OCI-LY1 (cell line): ENCODE measurements around the gene GAS2L2.

ENCODE experiments used
- H2AFZ ChIP-seq: fragments of 200-600 bp; sonication (generic), shearing (Covaris generic); 2 replicates; pipeline ENCODE4 v1.6.0; 2014; ENCODE audit warnings: antibody characterized with exemption, mild to moderate bottlenecking, low read length
- H3F3A ChIP-seq: fragments of 200-600 bp; sonication (generic), shearing (Covaris generic); 2 replicates; pipeline ENCODE4 v1.6.0; 2014; ENCODE audit warnings: mild to moderate bottlenecking, antibody characterized with exemption, low read length, moderate library complexity; ENCODE audit not compliant: insufficient read depth
- H3K27ac ChIP-seq: fragments of 200-600 bp; sonication (generic); 2 replicates; pipeline ENCODE4 v1.5.1; 2014; ENCODE audit warnings: low read length, mixed run types, mild to moderate bottlenecking, low read depth; ENCODE audit not compliant: poor library complexity, severe bottlenecking
- H3K27me3 ChIP-seq: fragments of 200-600 bp; sonication (generic); 2 replicates; pipeline ENCODE4 v1.6.0; 2014; ENCODE audit warnings: antibody characterized with exemption, mild to moderate bottlenecking, low read length, moderate library complexity; ENCODE audit not compliant: insufficient read depth
- H3K36me3 ChIP-seq: fragments of 200-600 bp; sonication (generic); 2 replicates; pipeline ENCODE4 v1.6.1; 2014; ENCODE audit warnings: mild to moderate bottlenecking, antibody characterized with exemption, low read length, moderate library complexity, mixed read lengths; ENCODE audit not compliant: insufficient read depth
- H3K4me1 ChIP-seq: fragments of 200-600 bp; sonication (generic); 2 replicates; pipeline ENCODE4 v1.5.1; 2014; ENCODE audit warnings: mild to moderate bottlenecking, low read length, moderate library complexity; ENCODE audit not compliant: insufficient read depth, severe bottlenecking
- H3K4me2 ChIP-seq: fragments of 200-600 bp; sonication (generic), shearing (Covaris generic); 2 replicates; pipeline ENCODE4 v1.6.1; 2014; ENCODE audit warnings: low read length
- H3K4me3 ChIP-seq: fragments of 200-600 bp; sonication (generic); 2 replicates; pipeline ENCODE4 v1.5.1; 2014; ENCODE audit warnings: low read length, low read depth, mild to moderate bottlenecking, mixed read lengths; ENCODE audit not compliant: poor library complexity, severe bottlenecking
- H3K79me2 ChIP-seq: fragments of 200-600 bp; shearing (Covaris generic); 2 replicates; pipeline ENCODE4 v1.6.1; 2016; ENCODE audit warnings: mixed run types, low read length, mixed read lengths; ENCODE audit not compliant: insufficient read depth
- H3K9ac ChIP-seq: fragments of 200-600 bp; sonication (generic), shearing (Covaris generic); 2 replicates; pipeline ENCODE4 v1.6.1; 2014; ENCODE audit warnings: mild to moderate bottlenecking, low read length, mixed read lengths
- H3K9me2 ChIP-seq: fragments of 200-600 bp; sonication (generic), shearing (Covaris generic); 2 replicates; pipeline ENCODE4 v1.6.1; 2014; ENCODE audit warnings: low read depth, mild to moderate bottlenecking, low read length, mixed read lengths
- H3K9me3 ChIP-seq: fragments of 200-600 bp; shearing (Covaris generic); 2 replicates; pipeline ENCODE4 v1.6.1; 2014; ENCODE audit warnings: low read length, mixed read lengths
- H4K20me1 ChIP-seq: fragments of 200-600 bp; sonication (generic), shearing (Covaris generic); 2 replicates; pipeline ENCODE4 v1.6.0; 2016; ENCODE audit warnings: mild to moderate bottlenecking, low read length; ENCODE audit not compliant: insufficient read depth
- EZH2 ChIP-seq: fragments of 200-600 bp; sonication (generic), shearing (Covaris generic); IDR thresholded peaks from 2 replicates; pipeline ENCODE4 v1.8.0; 2017; ENCODE audit warnings: borderline replicate concordance, mixed run types, mild to moderate bottlenecking, antibody characterized with exemption, low read length, moderate library complexity, mixed read lengths
- TF ChIP-seq, protein P1 (sequence below): fragments of 200-600 bp; sonication (generic), shearing (Covaris generic); IDR thresholded peaks from 2 replicates; pipeline ENCODE4 v1.5.1; 2017; ENCODE audit warnings: mild to moderate bottlenecking, antibody characterized with exemption, low read length, moderate library complexity, mixed read lengths

GAS2L2 gene

DNA sequence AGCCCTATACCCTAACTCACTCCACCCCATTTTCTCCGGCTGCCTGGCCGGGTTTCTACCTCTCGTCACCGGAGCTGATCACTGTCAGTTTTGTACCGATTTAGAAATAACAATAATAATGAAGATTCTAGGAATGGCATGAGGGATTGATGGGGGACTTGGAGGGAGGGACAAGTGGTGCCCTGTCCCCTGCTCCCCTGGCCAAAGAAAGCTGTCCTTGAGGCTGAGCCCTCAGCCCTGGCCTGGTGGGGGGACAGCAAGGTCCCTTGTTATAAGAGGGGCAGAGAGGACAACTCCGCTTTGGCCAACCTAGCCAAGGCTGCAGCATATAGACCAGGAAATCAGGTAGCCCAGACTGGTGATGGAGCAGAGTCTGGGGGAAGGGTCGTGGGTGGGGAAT, 10.5 kb downstream of the GAS2L2 start:
- no peaks in the 10 kb centered on the region for H4K20me1 ChIP-seq
- TF ChIP-seq, protein P1, sequence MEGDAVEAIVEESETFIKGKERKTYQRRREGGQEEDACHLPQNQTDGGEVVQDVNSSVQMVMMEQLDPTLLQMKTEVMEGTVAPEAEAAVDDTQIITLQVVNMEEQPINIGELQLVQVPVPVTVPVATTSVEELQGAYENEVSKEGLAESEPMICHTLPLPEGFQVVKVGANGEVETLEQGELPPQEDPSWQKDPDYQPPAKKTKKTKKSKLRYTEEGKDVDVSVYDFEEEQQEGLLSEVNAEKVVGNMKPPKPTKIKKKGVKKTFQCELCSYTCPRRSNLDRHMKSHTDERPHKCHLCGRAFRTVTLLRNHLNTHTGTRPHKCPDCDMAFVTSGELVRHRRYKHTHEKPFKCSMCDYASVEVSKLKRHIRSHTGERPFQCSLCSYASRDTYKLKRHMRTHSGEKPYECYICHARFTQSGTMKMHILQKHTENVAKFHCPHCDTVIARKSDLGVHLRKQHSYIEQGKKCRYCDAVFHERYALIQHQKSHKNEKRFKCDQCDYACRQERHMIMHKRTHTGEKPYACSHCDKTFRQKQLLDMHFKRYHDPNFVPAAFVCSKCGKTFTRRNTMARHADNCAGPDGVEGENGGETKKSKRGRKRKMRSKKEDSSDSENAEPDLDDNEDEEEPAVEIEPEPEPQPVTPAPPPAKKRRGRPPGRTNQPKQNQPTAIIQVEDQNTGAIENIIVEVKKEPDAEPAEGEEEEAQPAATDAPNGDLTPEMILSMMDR, result no peak
- no peak for TF ChIP-seq EZH2
- no peaks in the 10 kb centered on the region for H3K36me3 ChIP-seq

DNA sequence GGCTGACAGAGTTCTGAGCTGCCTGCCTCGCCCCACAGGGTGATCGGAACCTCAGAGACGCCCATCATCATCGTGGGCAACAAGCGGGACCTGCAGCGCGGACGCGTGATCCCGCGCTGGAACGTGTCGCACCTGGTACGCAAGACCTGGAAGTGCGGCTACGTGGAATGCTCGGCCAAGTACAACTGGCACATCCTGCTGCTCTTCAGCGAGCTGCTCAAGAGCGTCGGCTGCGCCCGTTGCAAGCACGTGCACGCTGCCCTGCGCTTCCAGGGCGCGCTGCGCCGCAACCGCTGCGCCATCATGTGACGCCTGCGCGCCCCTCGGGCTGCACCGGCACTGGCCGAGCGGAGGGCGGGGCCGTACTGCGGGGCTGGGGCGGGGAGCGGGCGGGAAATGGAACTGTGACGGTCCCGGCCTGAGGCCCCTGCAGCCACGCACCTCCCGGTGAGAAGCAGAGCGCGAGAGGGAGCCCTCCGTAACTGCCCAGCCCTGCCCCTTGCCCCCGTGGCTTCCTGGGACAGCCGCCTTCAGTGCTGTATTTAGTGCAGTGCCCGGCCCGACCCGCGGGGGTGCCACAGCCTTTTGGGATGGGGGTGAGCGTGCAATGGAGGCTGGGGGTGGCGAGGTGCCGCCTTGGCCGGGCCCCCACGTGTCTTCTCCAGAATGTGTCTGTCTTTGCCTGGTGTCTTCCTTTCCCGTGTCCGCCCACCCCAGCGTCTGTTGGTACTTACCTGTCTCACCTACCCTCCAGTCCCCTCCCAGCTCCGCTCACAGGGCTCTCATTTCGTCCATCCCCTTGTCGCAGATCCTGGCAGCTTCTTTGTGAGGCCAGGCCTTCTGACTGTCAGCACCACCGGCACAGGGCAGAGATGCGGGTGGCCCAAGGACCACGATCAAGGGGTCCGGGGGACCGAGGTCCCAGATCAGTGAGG, 11.8 kb downstream of the GAS2L2 start:
- Histone ChIP-seq H3K4me3 (no peak overlapping the region), H3K4me1 (no peaks in the 10 kb centered on the region), H3K9me3 (no peaks in the 10 kb centered on the region), H2AFZ (no peak overlapping the region), H3K27me3 (no peaks in the 10 kb centered on the region), H3K79me2 (no peaks in the 10 kb centered on the region), H3K4me2 (no peak overlapping the region), H4K20me1 (no peaks in the 10 kb centered on the region), H3K36me3 (no peaks in the 10 kb centered on the region), H3K9me2 (no peaks in the 10 kb centered on the region), H3F3A (no peaks in the 10 kb centered on the region), H3K27ac (no peak overlapping the region), H3K9ac (no peak overlapping the region)
- TF ChIP-seq, protein P1, result no peak
- no peak for TF ChIP-seq EZH2

More for the DNA sequence above, 10.5 kb downstream of the GAS2L2 start:
- Histone ChIP-seq H3F3A (no peaks in the 10 kb centered on the region), H2AFZ (no peak overlapping the region), H3K27me3 (no peaks in the 10 kb centered on the region), H3K79me2 (no peaks in the 10 kb centered on the region), H3K27ac (no peak overlapping the region), H3K4me1 (no peaks in the 10 kb centered on the region), H3K4me2 (no peak overlapping the region), H3K4me3 (no peak overlapping the region), H3K9me3 (no peaks in the 10 kb centered on the region), H3K9me2 (no peaks in the 10 kb centered on the region), H3K9ac (no peak overlapping the region)

DNA sequence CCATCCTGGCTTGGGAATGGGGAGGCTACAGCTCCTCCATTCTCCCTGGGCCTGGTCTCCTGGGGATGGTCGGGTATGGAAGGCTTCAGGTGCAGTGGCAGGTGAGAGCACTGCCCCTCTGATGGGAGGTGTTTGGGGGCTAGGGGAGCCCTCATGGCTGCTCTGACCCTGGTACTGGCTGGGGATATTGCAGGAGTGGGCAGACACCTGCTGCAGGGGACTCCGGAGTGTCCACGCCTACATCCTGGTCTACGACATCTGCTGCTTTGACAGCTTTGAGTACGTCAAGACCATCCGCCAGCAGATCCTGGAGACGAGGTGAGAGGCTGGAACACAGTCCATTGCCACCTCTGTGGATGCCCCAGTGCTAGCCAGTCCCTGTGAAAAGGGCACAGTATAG, 12.8 kb downstream of the GAS2L2 start:
- Histone ChIP-seq H3K4me2 (no peak overlapping the region), H3K36me3 (no peaks in the 10 kb centered on the region)
- TF ChIP-seq, protein P1, result no peak
- no peak for TF ChIP-seq EZH2

More for the DNA sequence above, 12.8 kb downstream of the GAS2L2 start:
- Histone ChIP-seq H3K4me3 (no peak overlapping the region), H3K27ac (no peak overlapping the region), H3K27me3 (no peaks in the 10 kb centered on the region), H3K79me2 (no peaks in the 10 kb centered on the region), H3K9ac (no peak overlapping the region), H3F3A (no peaks in the 10 kb centered on the region), H4K20me1 (no peaks in the 10 kb centered on the region), H3K4me1 (no peaks in the 10 kb centered on the region), H3K9me3 (no peaks in the 10 kb centered on the region), H3K9me2 (no peaks in the 10 kb centered on the region), H2AFZ (no peak overlapping the region)
